Testis (tissue), 3 donors: Measurements from ENCODE around the gene ELK3. TPM values are rescaled to one million over a fixed set of nuclear protein-coding genes. Genes with fewer than 3 reads are reported as not detected.
A peak's percentile ranks its signal among the peaks of the same experiment; 100 is the strongest.

ENCODE experiments used
- DNase-seq: peaks from one replicate; pipeline ENCODE4 v3.0.0-alpha.2; 2019
- H3K27ac ChIP-seq, 2 donors: fragments of 200-600 bp; sonication (generic); one replicate each; pipeline ENCODE4 v1.5.1; 2019
- H3K27me3 ChIP-seq: fragments of 200-600 bp; sonication (generic); one replicate; pipeline ENCODE4 v1.5.1; 2019
- H3K36me3 ChIP-seq: fragments of 200-600 bp; sonication (generic); one replicate; pipeline ENCODE4 v1.5.1; 2017; ENCODE audit warnings: low read depth; ENCODE audit errors: missing control alignments
- H3K4me1 ChIP-seq: fragments of 200-600 bp; sonication (generic); one replicate; pipeline ENCODE4 v1.5.1; 2019
- H3K4me3 ChIP-seq, 2 donors: fragments of 200-600 bp; sonication (generic); one replicate each; pipeline ENCODE4 v1.5.1; 2017 to 2019
- H3K9me3 ChIP-seq: fragments of 200-600 bp; sonication (generic); one replicate; pipeline ENCODE4 v1.5.1; 2017
- POLR2A ChIP-seq: fragments of 450-650 bp; IDR thresholded peaks from one replicate; pipeline ENCODE4 v1.6.1; 2017; ENCODE audit warnings: antibody characterized with exemption, mild to moderate bottlenecking, moderate library complexity
- WGBS, 2 donors: methylation state at CpG; one replicate each; pipeline ENCODE4 v1.1.5; 2018; 5-methylcytosine and 5-hydroxymethylcytosine counted together
- intact Hi-C: fragments of 100-400 bp; cut with DNase I; formaldehyde crosslinking; loops from one replicate; pipeline ENCODE4 v1.15.1; 2023; ENCODE audit warnings: low total_unique reads
- polyA plus RNA-seq: library from polyadenylated mRNA; stranded (reverse); fragments of 350-450 nt; fragmentation: Illumina TruSeq; extraction: RNeasy Lipid Tissue Mini Kit (QIAGEN cat#74804); gene quantifications from one replicate; pipeline ENCODE4 v1.2.3, GENCODE V29; 2014; ENCODE audit warnings: low read depth, low replicate concordance; ENCODE audit not compliant: insufficient read depth
- total RNA-seq, 2 donors: library from RNA; depleted of rRNA; stranded (reverse); fragments of >200 nt; gene quantifications; one replicate each; pipeline ENCODE4 v1.2.3, GENCODE V29; 2016
- TF ChIP-seq, protein P1 (sequence below), 3 experiments: fragments of 450-650 bp in 2 of 3; fragments of 200-600 bp in 1 of 3; sonication (generic) in 1 of 3; IDR thresholded peaks; one replicate each; pipeline ENCODE4 v1.5.1; 2016 to 2019; ENCODE audit warnings: antibody characterized with exemption in 3 of 3, mild to moderate bottlenecking in 2 of 3, moderate library complexity in 1 of 3

ELK3 gene
- total and polyA plus RNA-seq, 3 donors from 2014 or later, result 11.3 to 17.1 (median 15.4) TPM

DNA sequence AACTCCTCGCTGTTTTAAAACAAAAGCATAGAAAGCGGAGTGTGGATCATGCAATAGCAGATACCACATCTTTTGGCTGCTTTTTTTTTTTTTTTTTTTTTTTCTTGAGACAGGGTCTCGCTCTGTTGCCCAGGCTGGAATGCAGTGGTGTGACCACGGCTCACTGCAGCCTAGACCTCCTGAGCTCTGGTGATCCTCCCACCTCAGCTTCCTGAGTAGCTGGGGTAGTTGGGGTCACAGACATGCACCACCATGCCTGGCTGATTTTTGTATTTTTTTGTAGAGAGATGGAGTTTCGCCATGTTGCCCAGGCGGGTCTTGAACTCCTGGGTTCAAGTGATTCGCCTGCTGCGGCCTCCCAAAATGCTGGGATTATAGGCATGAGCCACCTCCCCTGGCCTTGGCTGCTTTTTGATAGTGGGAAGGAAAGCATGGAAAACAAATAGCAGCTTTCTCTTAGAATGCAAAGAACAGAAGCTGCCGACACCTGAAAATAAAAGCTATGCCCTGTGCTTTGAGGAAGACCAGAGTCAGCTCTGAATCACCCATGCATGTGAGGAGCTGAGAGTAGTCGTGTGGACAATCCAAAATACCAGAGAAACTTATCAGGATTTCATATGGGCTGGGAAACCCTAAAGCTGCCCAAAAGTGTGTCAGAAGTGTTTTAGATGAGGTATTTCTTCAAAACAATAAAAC lies 3.6 kb upstream of the ELK3 start:
- no peaks in the 10 kb centered on the region for H3K9me3 ChIP-seq
- no peak overlapping the region for H3K27ac ChIP-seq
- H3K27me3 ChIP-seq, result no peaks in the 10 kb centered on the region
- DNase-seq, result no peak
- intact Hi-C loops, result no loop called here
- TF ChIP-seq POLR2A, result no peak
- TF ChIP-seq, protein P1, sequence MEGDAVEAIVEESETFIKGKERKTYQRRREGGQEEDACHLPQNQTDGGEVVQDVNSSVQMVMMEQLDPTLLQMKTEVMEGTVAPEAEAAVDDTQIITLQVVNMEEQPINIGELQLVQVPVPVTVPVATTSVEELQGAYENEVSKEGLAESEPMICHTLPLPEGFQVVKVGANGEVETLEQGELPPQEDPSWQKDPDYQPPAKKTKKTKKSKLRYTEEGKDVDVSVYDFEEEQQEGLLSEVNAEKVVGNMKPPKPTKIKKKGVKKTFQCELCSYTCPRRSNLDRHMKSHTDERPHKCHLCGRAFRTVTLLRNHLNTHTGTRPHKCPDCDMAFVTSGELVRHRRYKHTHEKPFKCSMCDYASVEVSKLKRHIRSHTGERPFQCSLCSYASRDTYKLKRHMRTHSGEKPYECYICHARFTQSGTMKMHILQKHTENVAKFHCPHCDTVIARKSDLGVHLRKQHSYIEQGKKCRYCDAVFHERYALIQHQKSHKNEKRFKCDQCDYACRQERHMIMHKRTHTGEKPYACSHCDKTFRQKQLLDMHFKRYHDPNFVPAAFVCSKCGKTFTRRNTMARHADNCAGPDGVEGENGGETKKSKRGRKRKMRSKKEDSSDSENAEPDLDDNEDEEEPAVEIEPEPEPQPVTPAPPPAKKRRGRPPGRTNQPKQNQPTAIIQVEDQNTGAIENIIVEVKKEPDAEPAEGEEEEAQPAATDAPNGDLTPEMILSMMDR (IDR thresholded peaks at IDR 0.05), result no peak
- WGBS, 2 donors, result 85 to 86% methylated on average over 10 of the region's 10 CpGs
- H3K4me3 ChIP-seq, result no peak overlapping the region
- H3K4me1 ChIP-seq, result no peaks in the 10 kb centered on the region
- H3K36me3 ChIP-seq, result no peaks in the 10 kb centered on the region

- H3K4me3 ChIP-seq, result no peak overlapping the region
- peaks cover 7% of the 10 kb centered on the region for H3K4me1 ChIP-seq
- no peaks in the 10 kb centered on the region for H3K27me3 ChIP-seq
- 34 to 55% methylated on average over 8 to 9 of the region's 9 CpGs for WGBS, 2 donors
- H3K27ac ChIP-seq, result peak overlapping the region in 1 of 2 donors; percentile 80
- DNase-seq, result no peak
- TF ChIP-seq POLR2A, result no peak
- TF ChIP-seq, protein P1 (IDR thresholded peaks at IDR 0.05), result no peak
- H3K36me3 ChIP-seq, result no peaks in the 10 kb centered on the region
- H3K9me3 ChIP-seq, result no peaks in the 10 kb centered on the region
- intact Hi-C loops, result no loop called here
Observed at GRCh38 chr12:96192926-96193573, 1.1 kb upstream of the ELK3 start.

DNA sequence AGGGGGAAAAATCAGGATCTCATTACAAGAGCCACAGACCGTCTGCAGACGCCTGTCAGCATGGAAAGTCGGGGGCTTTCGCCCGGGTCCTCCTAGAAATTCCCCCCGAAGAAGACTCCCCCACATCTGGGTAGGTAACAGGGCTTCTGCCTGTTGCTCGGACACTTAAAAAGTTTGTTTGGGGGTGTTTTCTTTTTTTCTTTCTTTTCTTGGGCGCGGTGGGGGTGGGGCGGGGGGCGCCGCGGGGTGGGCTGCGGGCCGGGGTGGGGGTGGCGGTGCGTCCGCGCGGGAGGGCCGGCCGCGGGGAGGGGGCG lies 358 bp downstream of the ELK3 start:
- peaks cover 7% of the 10 kb centered on the region for H3K4me1 ChIP-seq
- no peaks in the 10 kb centered on the region for H3K9me3 ChIP-seq
- H3K4me3 ChIP-seq, result peak overlapping the region; percentile 64 to 73
- no peak for TF ChIP-seq POLR2A
- TF ChIP-seq, protein P1 (IDR thresholded peaks at IDR 0.05), result no peak
- peak overlapping the region in 1 of 2 donors; percentile 80 for H3K27ac ChIP-seq
- H3K27me3 ChIP-seq, result no peaks in the 10 kb centered on the region
- no peak for DNase-seq
- 0% methylated on average over 7 to 12 of the region's 24 CpGs for WGBS, 2 donors
- no peaks in the 10 kb centered on the region for H3K36me3 ChIP-seq
- intact Hi-C loops, result no loop called here

- Histone ChIP-seq H3K4me1 (peaks cover 7% of the 10 kb centered on the region), H3K27ac (peak overlapping the region; percentile 36 to 63), H3K27me3 (no peaks in the 10 kb centered on the region), H3K36me3 (no peaks in the 10 kb centered on the region), H3K9me3 (no peaks in the 10 kb centered on the region), H3K4me3 (peak overlapping the region; percentile 64 to 73)
- no peak for TF ChIP-seq POLR2A
- TF ChIP-seq, protein P1 (IDR thresholded peaks at IDR 0.05), result no peak
- intact Hi-C loops, result no loop called here
- peak; percentile 41 for DNase-seq
- WGBS, 2 donors, result 0% methylated on average over 33 to 38 of the region's 44 CpGs
Observed at GRCh38 chr12:96194971-96195844, 1.0 kb downstream of the ELK3 start.
